HEK293T (cell line): ENCODE measurements around the gene CHRND.

Experiments used
- ARNT ChIP-seq: fragments of 450-650 bp; IDR thresholded peaks from 2 replicates; pipeline ENCODE4 v1.6.1; 2017; ENCODE audit warnings: mild to moderate bottlenecking
- BHLHE40 ChIP-seq: fragments of 450-650 bp; IDR thresholded peaks from 2 replicates; pipeline ENCODE4 v1.6.1; 2016; ENCODE audit warnings: mild to moderate bottlenecking, moderate library complexity, borderline replicate concordance
- CTBP1 ChIP-seq: fragments of 450-650 bp; IDR thresholded peaks from 2 replicates; pipeline ENCODE4 v1.6.1; 2016; ENCODE audit warnings: borderline replicate concordance
- ELF4 ChIP-seq: fragments of 450-650 bp; IDR thresholded peaks from 2 replicates; pipeline ENCODE4 v1.6.1; 2017; ENCODE audit warnings: antibody characterized with exemption
- FOXA1 ChIP-seq: fragments of 450-650 bp; IDR thresholded peaks from 2 replicates; pipeline ENCODE4 v1.6.1; 2016; ENCODE audit warnings: mild to moderate bottlenecking
- FOXK2 ChIP-seq: fragments of 450-650 bp; IDR thresholded peaks from 2 replicates; pipeline ENCODE4 v1.6.1; 2016; ENCODE audit warnings: mild to moderate bottlenecking
- FOXM1 ChIP-seq: fragments of 450-650 bp; IDR thresholded peaks from 2 replicates; pipeline ENCODE4 v1.6.1; 2017; ENCODE audit warnings: mild to moderate bottlenecking, borderline replicate concordance
- L3MBTL2 ChIP-seq: fragments of 450-650 bp; conservative IDR thresholded peaks from 2 replicates; pipeline ENCODE4 v1.6.1; 2016; ENCODE audit warnings: mild to moderate bottlenecking
- LEF1 ChIP-seq: fragments of 450-650 bp; IDR thresholded peaks from 2 replicates; pipeline ENCODE4 v1.6.1; 2017; ENCODE audit warnings: mild to moderate bottlenecking, borderline replicate concordance
- PKNOX1 ChIP-seq: fragments of 450-650 bp; IDR thresholded peaks from 2 replicates; pipeline ENCODE4 v1.6.1; 2016
- SP1 ChIP-seq: fragments of 450-650 bp; IDR thresholded peaks from 2 replicates; pipeline ENCODE4 v1.6.1; 2017
- SUZ12 ChIP-seq: fragments of 450-650 bp; IDR thresholded peaks from 2 replicates; pipeline ENCODE4 v1.6.1; 2016; ENCODE audit warnings: mild to moderate bottlenecking
- TARDBP ChIP-seq: fragments of 450-650 bp; IDR thresholded peaks from 2 replicates; pipeline ENCODE4 v1.6.1; 2016
- ZNF384 ChIP-seq: fragments of 450-650 bp; IDR thresholded peaks from 2 replicates; pipeline ENCODE4 v1.6.1; 2016

- TF ChIP-seq PKNOX1 (no peak), FOXM1 (no peak), CTBP1 (no peak), SUZ12 (no peak), BHLHE40 (no peak), ZNF384 (no peak), ARNT (no peak), L3MBTL2 (no peak), ELF4 (no peak), FOXK2 (no peak), TARDBP (no peak), FOXA1 (no peak), SP1 (no peak), LEF1 (no peak)
Measured at GRCh38 chr2:232521959-232522622, 3.9 kb upstream of the CHRND start.
